TTC549 (cell line): Measurements from ENCODE around the gene LY6G6F.

Experiments
- FAIRE-seq: peaks from 2 replicates; lab custom pipeline; 2012; peaks lifted over from hg19 to GRCh38; lab: Jason Lieb, UNC

LY6G6F gene

DNA sequence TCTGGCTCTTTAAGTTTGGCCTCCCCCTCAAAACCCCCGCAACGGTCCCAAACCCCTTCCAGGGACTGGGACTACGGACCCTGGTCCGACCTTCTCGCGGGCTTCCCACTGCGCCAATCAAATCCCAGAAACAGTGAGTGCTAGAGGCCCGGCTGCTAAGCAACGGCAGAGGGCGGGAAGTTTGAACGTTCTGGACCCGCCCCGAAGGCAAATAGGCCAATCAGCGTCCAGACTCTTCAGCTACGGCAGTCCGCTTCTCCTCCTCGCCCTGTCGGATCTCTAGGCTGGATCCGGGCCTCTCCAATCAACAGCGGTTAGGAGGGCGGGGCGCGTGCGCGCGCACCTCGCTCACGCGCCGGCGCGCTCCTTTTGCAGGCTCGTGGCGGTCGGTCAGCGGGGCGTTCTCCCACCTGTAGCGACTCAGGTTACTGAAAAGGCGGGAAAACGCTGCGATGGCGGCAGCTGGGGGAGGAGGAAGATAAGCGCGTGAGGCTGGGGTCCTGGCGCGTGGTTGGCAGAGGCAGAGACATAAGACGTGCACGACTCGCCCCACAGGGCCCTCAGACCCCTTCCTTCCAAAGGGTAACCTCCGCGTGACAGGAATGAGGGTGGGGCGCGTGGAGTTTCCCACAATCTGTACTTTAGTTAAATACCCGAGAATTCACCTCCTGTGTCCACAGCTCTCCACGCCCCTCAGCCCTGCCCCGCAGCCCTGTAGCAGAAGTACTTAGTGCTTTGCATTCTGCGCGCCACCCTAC is 33.2 kb downstream of the LY6G6F start, which contains the start of gene MSH5:
Gene MSH5 (plus strand): TSS at position 367 of the 758 bp plus-strand sequence. CDS start 462 bp downstream, outside the sequence.
- FAIRE-seq, result peak; percentile 91

DNA sequence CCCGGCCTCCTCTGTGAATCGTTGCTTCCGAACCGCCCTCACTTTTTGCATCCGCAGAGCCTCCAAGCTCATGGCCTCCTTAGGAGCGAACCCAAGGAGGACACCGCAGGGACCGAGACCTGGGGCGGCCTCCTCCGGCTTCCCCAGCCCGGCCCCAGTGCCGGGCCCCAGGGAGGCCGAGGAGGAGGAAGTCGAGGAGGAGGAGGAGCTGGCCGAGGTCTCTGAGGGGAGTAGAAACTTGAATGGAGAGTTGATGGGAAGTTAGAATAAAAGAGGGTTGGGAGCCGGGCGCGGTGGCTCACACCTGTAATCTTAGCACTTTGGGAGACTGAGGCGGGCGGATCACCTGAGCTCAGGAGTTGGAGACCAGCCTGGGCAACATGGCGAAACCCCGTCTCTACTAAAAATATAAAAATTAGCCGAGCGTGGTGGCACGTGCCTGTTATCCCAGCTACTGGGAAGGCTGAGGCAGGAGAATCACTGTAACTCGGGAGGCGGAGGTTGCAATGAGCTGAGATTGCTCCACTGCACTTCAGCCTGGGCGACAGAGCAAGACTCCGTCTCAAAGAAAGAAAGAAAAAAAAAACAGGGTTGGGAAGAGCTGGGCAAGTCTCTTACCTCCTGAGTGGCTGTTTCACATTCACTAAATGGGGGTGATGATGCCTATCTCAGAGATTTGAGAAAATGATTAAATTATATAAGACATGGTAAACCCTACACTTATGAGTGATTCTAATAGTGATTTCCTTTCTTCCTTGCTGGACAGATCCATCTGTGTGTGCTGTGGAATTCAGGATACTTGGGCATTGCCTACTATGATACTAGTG is 33.9 kb downstream of the LY6G6F start:
- no peak for FAIRE-seq

- FAIRE-seq, result no peak
Measured at GRCh38 chr6:31741815-31742214, 35.1 kb downstream of the LY6G6F start.

GRCh38 chr6:31742894-31743293 is 36.2 kb downstream of the LY6G6F start:
- FAIRE-seq, result no peak

DNA sequence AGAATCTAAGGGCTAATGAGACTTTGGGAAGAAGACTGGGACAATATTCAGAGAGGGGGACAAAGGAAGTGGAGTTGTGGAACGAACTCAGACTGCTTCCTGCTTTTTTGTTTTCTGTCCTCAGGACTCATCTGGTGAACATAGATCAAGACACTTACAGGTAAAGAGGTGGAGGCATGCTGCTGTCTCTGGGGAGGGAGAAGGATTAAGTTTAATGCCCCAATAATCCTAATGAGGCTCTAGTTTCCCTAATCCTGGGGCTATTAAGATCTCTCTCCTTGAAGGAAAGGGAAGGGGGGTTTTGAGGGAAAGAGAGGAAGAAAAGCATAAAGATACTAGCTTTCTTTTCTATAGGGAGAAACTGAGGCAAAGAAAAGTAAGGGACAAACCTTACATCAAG is 37.8 kb downstream of the LY6G6F start:
- no peak for FAIRE-seq

GRCh38 chr6:31749301-31750036 is 42.8 kb downstream of the LY6G6F start:
- no peak for FAIRE-seq

DNA sequence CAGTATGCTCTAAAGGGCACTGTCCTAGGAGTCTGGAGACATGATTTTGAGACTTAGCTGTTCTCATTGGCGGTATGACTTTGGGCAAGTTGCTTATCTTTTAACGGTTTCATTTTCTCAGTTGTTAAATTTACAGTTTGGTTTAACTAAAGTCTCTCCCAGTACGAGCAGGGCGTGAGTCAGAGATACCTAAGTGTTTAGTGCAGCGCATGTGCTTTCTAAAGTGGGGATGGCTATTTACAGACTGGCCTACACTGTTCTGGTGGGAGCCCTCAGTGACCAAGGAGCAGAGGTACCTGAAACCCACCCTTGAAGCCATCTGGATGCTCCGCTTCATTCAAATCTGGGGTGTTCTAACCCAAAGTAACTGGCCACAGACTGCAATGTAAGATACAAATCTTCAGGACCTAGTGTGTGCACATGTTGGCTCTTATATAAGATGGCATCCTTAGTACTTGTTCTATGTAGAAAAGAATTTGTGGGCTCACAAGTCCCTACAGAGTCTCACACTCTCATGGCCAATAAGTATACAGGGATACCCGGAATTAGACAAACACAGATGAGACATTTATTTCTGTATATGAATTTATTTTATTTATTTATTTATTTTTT is 43.9 kb downstream of the LY6G6F start:
- no peak for FAIRE-seq

DNA sequence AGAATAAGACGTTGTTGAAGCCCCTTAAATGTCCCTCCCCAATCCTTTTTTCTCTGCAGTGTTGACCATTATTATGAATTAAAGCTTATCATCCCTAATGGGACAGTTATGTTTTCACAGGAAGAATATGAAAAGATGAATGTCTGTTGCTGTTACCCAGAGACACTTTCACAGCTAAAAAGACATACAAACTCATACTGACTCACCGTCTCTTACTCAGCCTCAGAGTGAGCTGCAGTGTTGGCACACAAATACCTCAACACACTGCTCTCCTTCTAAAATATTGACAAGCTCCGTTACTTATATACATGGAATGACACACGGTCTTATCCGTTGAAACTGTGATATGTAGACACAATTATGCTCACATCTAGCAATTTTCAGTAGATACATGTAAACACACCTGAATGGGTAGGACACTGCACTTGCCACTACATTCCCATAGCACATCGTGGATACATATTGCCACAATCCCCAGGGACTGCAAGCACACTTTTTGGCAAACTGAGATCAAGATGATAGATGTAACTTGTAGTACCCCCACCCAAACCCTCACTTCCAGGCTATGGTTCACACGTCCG is 46.2 kb downstream of the LY6G6F start:
- no peak for FAIRE-seq

DNA sequence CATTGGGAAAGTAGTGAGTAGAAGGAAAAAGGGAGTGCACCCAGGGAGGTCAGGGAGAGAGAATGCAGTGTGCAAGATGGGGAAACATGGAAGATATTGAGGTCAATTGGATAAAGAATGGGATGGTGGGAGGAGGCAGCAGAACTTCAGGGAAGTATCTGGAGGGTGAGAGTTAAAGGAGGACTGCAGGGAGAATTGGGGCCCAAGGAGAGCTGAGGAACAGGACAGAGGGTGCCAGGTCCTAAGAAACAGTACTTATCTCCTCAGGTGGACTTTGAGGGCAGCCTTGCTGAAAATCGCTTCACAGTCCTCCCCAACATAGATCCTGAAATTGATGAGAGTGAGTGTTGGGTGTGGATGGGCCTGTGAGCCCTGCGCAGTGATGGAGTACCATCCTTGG is 51.6 kb downstream of the LY6G6F start:
- FAIRE-seq, result no peak
